ENCODE results near the gene ABCB11.

The ABCB11 gene

DNA sequence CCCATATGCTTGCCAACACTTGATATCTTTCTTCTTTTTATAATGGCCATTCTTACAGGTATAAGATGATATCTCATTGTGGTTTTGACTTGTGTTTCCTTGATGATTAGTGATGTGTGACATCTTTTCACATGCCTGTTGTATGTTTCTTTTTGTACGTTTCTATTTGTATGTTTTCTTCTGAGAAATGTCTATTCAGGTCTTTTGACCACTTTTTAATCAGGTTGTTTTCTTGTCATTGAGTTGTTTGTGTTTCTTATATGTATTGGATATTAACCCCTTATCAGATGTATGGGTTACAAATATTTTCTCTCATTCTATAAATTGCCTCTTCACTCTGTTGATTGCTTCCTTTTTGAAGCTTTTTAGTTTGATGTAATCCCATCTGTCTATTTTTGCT lies 42.4 kb downstream of the ABCB11 start:
- TF ChIP-seq, protein P1, sequence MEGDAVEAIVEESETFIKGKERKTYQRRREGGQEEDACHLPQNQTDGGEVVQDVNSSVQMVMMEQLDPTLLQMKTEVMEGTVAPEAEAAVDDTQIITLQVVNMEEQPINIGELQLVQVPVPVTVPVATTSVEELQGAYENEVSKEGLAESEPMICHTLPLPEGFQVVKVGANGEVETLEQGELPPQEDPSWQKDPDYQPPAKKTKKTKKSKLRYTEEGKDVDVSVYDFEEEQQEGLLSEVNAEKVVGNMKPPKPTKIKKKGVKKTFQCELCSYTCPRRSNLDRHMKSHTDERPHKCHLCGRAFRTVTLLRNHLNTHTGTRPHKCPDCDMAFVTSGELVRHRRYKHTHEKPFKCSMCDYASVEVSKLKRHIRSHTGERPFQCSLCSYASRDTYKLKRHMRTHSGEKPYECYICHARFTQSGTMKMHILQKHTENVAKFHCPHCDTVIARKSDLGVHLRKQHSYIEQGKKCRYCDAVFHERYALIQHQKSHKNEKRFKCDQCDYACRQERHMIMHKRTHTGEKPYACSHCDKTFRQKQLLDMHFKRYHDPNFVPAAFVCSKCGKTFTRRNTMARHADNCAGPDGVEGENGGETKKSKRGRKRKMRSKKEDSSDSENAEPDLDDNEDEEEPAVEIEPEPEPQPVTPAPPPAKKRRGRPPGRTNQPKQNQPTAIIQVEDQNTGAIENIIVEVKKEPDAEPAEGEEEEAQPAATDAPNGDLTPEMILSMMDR (IDR thresholded peaks at IDR 0.05; ENCODE audit: borderline replicate concordance, insufficient read depth, low read depth, low read length): no peak
- H3K4me3 ChIP-seq (ENCODE audit: low read depth, low read length): no peak overlapping the region

DNA sequence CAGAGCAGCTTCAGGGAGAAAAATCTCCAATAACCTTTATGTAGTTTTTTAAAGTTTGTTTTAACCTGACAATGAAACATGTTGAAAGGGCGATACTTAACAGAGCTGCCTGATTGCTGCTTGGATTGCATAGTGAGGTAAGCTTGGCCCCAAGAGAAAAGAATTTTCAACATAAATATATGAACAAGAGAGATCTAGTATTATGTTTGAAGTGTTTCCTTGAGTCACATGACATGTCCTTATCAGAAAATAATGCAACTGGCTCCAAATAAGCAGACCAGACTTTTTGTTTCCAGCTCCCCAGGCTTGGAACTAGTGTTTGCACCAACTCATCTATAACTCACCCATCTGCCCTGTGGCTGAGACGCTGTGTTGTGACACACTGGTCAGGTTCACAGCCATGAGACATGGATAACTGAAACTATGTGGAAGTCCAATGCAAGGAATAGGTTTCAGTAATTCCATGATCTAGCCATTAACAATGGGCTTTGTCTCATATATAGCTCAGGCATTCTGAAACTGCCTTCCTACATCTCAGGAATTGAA lies 44.7 kb downstream of the ABCB11 start:
- TF ChIP-seq, protein P1 (IDR thresholded peaks at IDR 0.05; ENCODE audit: borderline replicate concordance, insufficient read depth, low read depth, low read length): no peak
- no peak overlapping the region for H3K4me3 ChIP-seq (ENCODE audit: low read depth, low read length)

DNA sequence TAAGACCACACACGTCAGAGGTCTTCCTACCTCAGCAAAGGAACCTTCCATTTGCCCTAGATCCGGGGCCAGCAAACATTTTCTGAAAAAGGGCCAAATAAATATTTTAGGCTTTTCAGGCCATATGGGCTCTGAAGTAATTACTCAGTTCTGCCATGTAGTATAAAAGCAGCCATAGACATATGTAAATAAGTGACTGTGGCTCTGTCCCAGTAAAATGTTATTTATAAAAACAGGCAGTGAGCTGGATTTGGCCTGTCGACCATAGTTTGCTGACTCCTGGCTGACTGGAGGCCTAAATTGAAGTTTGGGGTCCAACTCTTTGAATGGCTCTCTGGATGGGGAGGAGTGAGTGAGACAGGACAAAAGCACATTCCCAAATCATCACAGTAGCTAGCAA lies 49.5 kb downstream of the ABCB11 start:
- TF ChIP-seq, protein P1 (IDR thresholded peaks at IDR 0.05; ENCODE audit: borderline replicate concordance, insufficient read depth, low read depth, low read length): no peak
- H3K4me3 ChIP-seq (ENCODE audit: low read depth, low read length): no peak overlapping the region

DNA sequence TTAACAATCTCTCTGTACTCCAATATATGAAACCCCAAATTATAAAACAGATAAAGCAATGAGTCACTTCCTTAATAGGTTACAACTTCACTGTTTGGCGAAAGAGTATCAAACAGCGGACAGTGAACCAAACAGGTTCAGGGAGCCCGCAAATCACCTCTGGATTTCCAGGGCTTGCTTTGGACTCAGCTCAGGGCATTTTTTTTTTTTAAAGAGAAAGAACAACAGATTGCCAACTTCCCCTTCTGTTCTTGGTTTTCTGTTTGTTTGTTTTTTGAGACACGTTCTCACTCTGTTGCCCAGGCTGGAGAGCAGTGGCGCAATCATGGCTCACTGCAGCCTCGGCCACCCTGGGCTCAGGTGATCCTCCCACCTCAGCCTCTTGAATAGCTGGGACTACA lies 52.7 kb downstream of the ABCB11 start:
- no peak overlapping the region for H3K4me3 ChIP-seq (ENCODE audit: low read depth, low read length)
- TF ChIP-seq, protein P1 (IDR thresholded peaks at IDR 0.05; ENCODE audit: borderline replicate concordance, insufficient read depth, low read depth, low read length): no peak

DNA sequence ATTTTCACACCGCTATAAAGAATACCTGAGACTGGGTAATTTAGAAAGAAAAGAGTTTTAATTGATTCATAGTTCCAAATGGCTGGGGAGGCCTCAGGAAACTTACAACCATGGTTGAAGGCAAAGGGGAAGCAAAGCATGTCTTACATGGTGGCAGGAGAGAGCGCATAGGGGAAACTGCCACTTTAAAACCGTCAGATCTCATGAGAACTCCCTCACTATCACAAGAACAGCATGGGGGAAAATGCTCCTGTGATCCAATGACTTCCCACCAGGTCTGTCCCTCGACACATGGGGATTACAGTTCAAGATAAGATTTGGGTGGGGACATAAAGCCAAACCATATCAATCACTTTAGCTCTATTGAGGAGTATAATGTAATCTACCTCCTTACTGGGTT lies 53.5 kb downstream of the ABCB11 start:
- no peak overlapping the region for H3K4me3 ChIP-seq (ENCODE audit: low read depth, low read length)
- TF ChIP-seq, protein P1 (IDR thresholded peaks at IDR 0.05; ENCODE audit: borderline replicate concordance, insufficient read depth, low read depth, low read length): no peak

DNA sequence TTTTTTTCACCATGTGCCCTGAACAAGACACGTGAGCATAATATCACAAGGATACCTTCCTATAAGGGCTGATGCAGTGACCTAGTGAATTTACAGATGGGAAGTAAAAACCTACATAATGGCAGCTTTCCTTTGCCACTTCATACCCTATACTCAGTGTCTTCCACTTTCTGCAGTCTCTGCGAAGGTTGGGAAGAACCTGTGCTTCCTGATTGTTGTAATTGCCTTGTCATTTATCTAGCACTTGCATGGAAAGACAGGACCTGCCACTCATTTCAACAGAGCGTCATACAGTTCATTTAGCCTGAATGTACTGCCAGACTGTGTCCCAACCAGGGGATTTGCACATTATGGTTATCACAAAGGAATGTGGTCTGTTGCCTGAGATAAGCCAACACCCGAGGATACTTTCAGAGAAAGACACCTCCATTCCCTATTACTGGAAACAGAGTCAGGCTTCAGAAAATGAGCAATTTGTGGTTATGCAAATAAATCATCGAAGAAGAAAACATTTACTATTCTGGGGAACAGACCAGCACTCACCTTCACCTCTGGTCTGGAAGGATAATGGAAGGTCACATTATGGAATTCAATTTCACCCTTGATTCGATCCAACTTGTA lies 55.0 kb downstream of the ABCB11 start:
- TF ChIP-seq, protein P1 (IDR thresholded peaks at IDR 0.05; ENCODE audit: borderline replicate concordance, insufficient read depth, low read depth, low read length): no peak
- H3K4me3 ChIP-seq (ENCODE audit: low read depth, low read length): no peak overlapping the region

DNA sequence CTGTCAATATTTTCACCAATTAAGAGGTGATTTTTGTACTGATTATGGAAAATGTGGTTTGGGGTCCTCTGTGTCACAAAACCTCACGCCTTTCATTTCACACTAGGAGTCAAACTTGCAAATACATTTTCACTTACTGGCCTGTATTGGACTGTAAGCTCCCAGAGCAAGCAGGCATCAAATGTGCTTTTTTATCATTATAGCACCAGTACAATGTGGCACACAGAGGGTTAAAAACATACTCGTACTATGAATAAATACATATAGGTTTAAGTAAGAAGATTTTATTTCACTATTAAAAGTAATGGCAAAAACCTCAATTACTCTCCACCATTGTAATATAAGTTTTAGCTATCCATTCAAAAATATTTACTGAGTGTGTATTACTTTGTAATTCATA lies 56.7 kb downstream of the ABCB11 start:
- H3K4me3 ChIP-seq (ENCODE audit: low read depth, low read length): no peak overlapping the region
- TF ChIP-seq, protein P1 (IDR thresholded peaks at IDR 0.05; ENCODE audit: borderline replicate concordance, insufficient read depth, low read depth, low read length): no peak

Data from GM12875 (cell line).